Urothelium cell line (cell line): ENCODE data around the gene SCGB1A1.

Experiments used
- DNase-seq: peaks from one replicate; pipeline ENCODE4 v3.0.0; 2011; ENCODE audit warnings: low spot score, mixed read lengths
- FAIRE-seq: peaks from 2 replicates; lab custom pipeline; 2011; peaks lifted over from hg19 to GRCh38; lab: Jason Lieb, UNC

Gene SCGB1A1

GRCh38 chr11:62419314-62419929 is 589 bp downstream of the SCGB1A1 start:
- FAIRE-seq = no peak
- DNase-seq = no peak

GRCh38 chr11:62419943-62420342 is 1.1 kb downstream of the SCGB1A1 start:
- FAIRE-seq (no peak), DNase-seq (no peak)

- FAIRE-seq = no peak
Observed at GRCh38 chr11:62420882-62421281, 2.0 kb downstream of the SCGB1A1 start.

GRCh38 chr11:62421996-62422395 is 3.2 kb downstream of the SCGB1A1 start:
- FAIRE-seq (no peak), DNase-seq (no peak)

More at GRCh38 chr11:62420882-62421281, 2.0 kb downstream of the SCGB1A1 start:
- no peak for DNase-seq

GRCh38 chr11:62423012-62423411 is 4.2 kb downstream of the SCGB1A1 start:
- DNase-seq = no peak
- FAIRE-seq = no peak

- no peak for FAIRE-seq
- DNase-seq = peak; percentile 38
Observed at GRCh38 chr11:62427630-62428233, 8.9 kb downstream of the SCGB1A1 start.

- DNase-seq = no peak
- no peak for FAIRE-seq
Observed at GRCh38 chr11:62428871-62429560, 10.2 kb downstream of the SCGB1A1 start.

- no peak for FAIRE-seq
- DNase-seq = no peak
Observed at GRCh38 chr11:62430425-62430824, 11.6 kb downstream of the SCGB1A1 start.

GRCh38 chr11:62431171-62431901 is 12.5 kb downstream of the SCGB1A1 start:
- FAIRE-seq (no peak), DNase-seq (no peak)

- DNase-seq = no peak
Observed at GRCh38 chr11:62432695-62433094, 13.9 kb downstream of the SCGB1A1 start.

GRCh38 chr11:62433141-62433903 is 14.5 kb downstream of the SCGB1A1 start:
- no peak for DNase-seq
- no peak for FAIRE-seq

More at GRCh38 chr11:62432695-62433094, 13.9 kb downstream of the SCGB1A1 start:
- no peak for FAIRE-seq

GRCh38 chr11:62433904-62434276 is 15.1 kb downstream of the SCGB1A1 start:
- FAIRE-seq (no peak), DNase-seq (no peak)

- DNase-seq (no peak), FAIRE-seq (no peak)
Observed at GRCh38 chr11:62435846-62436660, 17.2 kb downstream of the SCGB1A1 start.

GRCh38 chr11:62437616-62438015 is 18.8 kb downstream of the SCGB1A1 start:
- no peak for FAIRE-seq
- DNase-seq = no peak

GRCh38 chr11:62438641-62439040 is 19.8 kb downstream of the SCGB1A1 start:
- no peak for DNase-seq

GRCh38 chr11:62439785-62440602 is 21.2 kb downstream of the SCGB1A1 start:
- DNase-seq (peak; percentile 48), FAIRE-seq (no peak)

More at GRCh38 chr11:62438641-62439040, 19.8 kb downstream of the SCGB1A1 start:
- FAIRE-seq = no peak

GRCh38 chr11:62443390-62444235 is 24.8 kb downstream of the SCGB1A1 start:
- FAIRE-seq (no peak), DNase-seq (no peak)

GRCh38 chr11:62444236-62444833 is 25.5 kb downstream of the SCGB1A1 start:
- no peak for FAIRE-seq
- DNase-seq = no peak
